ENCODE measurements around the gene TRPV4.

GRCh38 chr12:109772622-109773321, 60.4 kb downstream of the TRPV4 start:
- TF ChIP-seq CTCF (IDR thresholded peaks at IDR 0.05) (no peak), POLR2A (IDR thresholded peaks at IDR 0.05) (no peak)

Data from uterus (tissue), 2 donors.